AG04450 (cell line): ENCODE measurements around the gene SERP1. TPM values are rescaled to one million over a fixed set of nuclear protein-coding genes. Genes with fewer than 3 reads are reported as not detected.

ENCODE experiments used
- CTCF ChIA-PET: fragments of 300-600, 350-600 bp; formaldehyde crosslinking; extraction: SDS; loops from one replicate; lab custom pipeline; 2022; ENCODE audit warnings: antibody characterized with exemption, inconsistent platforms; lab: Charles Lee
- POLR2A ChIA-PET: fragments of 350-600 bp; formaldehyde crosslinking; extraction: SDS; loops from one replicate; lab custom pipeline; 2021; ENCODE audit warnings: antibody characterized with exemption, inconsistent platforms; lab: Yijun Ruan, JAX
- DNase-seq: peaks from one replicate; pipeline ENCODE4 v3.0.0-alpha.2; 2011; ENCODE audit warnings: low read depth, low spot score
- H3K27ac ChIP-seq: one replicate; pipeline ENCODE4 v1.5.1; 2012; ENCODE audit warnings: low read depth, low read length, control low read depth
- H3K27me3 ChIP-seq: one replicate; pipeline ENCODE4 v1.6.0; 2012; ENCODE audit warnings: low read length; ENCODE audit not compliant: control insufficient read depth, insufficient read depth
- H3K4me3 ChIP-seq: 2 replicates; pipeline ENCODE4 v1.5.1; 2011; ENCODE audit warnings: mild to moderate bottlenecking, low read depth, low read length, control low read depth
- H3K9me3 ChIP-seq: 2 replicates; pipeline ENCODE4 v1.5.1; 2012; ENCODE audit warnings: low read length; ENCODE audit not compliant: control insufficient read depth, insufficient read depth
- polyA plus RNA-seq: library from polyadenylated mRNA; depleted of rRNA; stranded (reverse); fragments of >200 nt; gene quantifications from 2 replicates; pipeline ENCODE4 v1.2.3, GENCODE V29; 2011
- TF ChIP-seq, protein P1 (sequence below): IDR thresholded peaks from 2 replicates; pipeline ENCODE4 v1.5.1; 2011; ENCODE audit warnings: low read depth, low read length, control low read depth, inconsistent platforms

The SERP1 gene
- polyA plus RNA-seq, 1 experiment = 114 TPM

DNA sequence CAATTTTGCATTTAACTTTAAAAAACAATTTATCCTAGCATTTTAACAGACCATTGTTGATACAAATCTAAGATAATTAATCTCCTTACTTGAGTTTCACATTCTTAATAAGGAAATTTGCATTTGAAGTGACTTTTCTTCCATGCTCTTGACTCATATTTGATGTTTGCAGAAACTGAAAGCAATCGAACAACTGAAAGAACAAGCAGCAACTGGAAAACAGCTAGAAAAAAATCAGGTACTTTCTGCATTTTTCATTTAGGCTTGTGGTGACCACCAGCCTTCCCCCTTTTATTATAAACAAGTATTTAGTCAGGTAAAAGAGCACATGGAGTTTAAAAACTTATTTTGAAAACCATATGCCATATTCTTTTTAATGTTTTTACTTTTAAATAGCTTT, 36.7 kb upstream of the SERP1 start:
- Histone ChIP-seq H3K9me3 (no peaks in the 10 kb centered on the region), H3K27me3 (no peaks in the 10 kb centered on the region), H3K27ac (no peak overlapping the region), H3K4me3 (no peak overlapping the region)
- TF ChIP-seq, protein P1, sequence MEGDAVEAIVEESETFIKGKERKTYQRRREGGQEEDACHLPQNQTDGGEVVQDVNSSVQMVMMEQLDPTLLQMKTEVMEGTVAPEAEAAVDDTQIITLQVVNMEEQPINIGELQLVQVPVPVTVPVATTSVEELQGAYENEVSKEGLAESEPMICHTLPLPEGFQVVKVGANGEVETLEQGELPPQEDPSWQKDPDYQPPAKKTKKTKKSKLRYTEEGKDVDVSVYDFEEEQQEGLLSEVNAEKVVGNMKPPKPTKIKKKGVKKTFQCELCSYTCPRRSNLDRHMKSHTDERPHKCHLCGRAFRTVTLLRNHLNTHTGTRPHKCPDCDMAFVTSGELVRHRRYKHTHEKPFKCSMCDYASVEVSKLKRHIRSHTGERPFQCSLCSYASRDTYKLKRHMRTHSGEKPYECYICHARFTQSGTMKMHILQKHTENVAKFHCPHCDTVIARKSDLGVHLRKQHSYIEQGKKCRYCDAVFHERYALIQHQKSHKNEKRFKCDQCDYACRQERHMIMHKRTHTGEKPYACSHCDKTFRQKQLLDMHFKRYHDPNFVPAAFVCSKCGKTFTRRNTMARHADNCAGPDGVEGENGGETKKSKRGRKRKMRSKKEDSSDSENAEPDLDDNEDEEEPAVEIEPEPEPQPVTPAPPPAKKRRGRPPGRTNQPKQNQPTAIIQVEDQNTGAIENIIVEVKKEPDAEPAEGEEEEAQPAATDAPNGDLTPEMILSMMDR = no peak
- DNase-seq = no peak
- ChIA-PET CTCF (no interaction called here), POLR2A (no interaction called here)

DNA sequence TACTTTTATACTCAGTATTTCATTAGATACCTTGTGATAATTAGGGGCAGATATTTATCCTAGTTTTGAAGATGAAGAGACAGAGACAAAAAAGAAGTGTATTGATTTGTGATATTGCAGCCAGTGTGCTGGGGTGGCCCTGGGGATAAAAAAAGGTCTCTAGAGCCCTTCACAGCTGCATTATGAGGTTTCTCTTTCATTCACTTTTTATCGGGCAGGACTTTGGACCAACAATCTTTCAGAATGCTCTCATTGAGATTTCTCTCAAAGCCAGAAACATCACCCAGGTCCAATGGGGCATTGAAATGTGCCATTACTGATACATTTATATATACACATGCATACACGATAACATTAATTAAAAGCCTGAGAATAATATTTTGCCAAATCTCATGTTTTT, 36.3 kb upstream of the SERP1 start:
- H3K4me3 ChIP-seq = no peak overlapping the region
- no peaks in the 10 kb centered on the region for H3K9me3 ChIP-seq
- POLR2A ChIA-PET = no interaction called here
- TF ChIP-seq, protein P1 = no peak
- no peaks in the 10 kb centered on the region for H3K27me3 ChIP-seq
- no peak for DNase-seq
- no peak overlapping the region for H3K27ac ChIP-seq
- CTCF ChIA-PET = no interaction called here

DNA sequence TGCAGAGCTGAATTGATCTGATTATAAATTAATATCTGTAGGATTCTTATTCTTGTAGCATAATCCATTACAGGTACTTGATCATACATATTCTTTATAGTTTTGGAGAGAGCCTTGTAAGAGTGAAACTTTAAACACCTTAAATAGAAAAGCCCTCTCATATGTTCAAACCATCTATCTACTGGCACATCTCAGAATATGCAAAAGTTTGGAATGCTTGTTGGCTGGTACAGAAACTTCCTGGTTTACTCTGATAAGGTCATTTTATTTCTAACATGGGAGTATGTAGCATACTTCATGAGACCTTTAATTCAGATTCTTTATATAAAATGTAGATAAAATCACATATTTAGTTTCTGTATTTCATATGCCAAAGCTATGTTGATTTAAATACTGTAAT, 34.9 kb upstream of the SERP1 start:
- Histone ChIP-seq H3K27me3 (no peaks in the 10 kb centered on the region), H3K27ac (no peak overlapping the region), H3K9me3 (no peaks in the 10 kb centered on the region), H3K4me3 (no peak overlapping the region)
- ChIA-PET POLR2A (no interaction called here), CTCF (no interaction called here)
- TF ChIP-seq, protein P1 = no peak
- DNase-seq = no peak

DNA sequence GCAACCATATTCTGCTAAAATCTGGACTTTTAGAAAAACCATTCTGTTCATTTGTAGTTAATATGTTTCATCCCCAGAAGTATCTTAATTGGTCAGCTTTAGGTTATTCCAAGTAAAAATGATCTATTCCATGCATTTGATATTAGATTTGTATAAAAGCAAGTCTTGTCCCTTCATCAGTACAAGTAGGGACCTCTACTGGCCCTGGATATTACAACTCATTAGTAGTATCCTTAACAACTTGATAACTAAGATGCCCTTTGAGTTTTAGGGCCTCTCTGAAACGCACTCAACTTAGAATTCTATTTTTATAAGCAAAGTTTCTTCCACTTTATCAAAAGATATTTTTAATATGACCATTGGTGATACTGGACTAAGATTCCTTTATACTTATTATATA, 31.6 kb upstream of the SERP1 start:
- TF ChIP-seq, protein P1 = no peak; the same call in 1 of the 2 replicates
- H3K27me3 ChIP-seq = no peaks in the 10 kb centered on the region
- H3K27ac ChIP-seq = no peak overlapping the region
- no peak for DNase-seq
- ChIA-PET POLR2A (no interaction called here), CTCF (no interaction called here)
- H3K4me3 ChIP-seq = no peak overlapping the region
- no peaks in the 10 kb centered on the region for H3K9me3 ChIP-seq

DNA sequence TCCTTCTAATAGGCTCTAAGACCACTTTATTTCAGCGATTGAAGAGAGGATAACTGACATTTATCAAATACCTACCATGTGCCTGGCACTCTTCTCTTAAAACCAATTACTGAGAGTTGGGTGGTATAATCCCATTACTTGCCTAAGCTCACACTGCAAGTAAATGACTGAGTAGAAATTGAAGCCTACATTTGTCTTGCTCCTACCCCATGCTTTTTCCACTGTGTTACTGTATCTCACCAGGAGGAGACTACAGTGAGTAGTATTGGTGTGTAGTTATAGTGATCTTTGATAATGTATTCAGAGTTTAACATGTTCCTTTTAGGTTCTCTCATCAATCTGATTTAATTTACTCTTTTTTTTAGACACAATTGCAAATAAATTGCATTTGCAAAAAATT, 21.0 kb upstream of the SERP1 start:
- no peaks in the 10 kb centered on the region for H3K27me3 ChIP-seq
- CTCF ChIA-PET = no interaction called here
- TF ChIP-seq, protein P1 = no peak
- no peak overlapping the region for H3K27ac ChIP-seq
- no peaks in the 10 kb centered on the region for H3K9me3 ChIP-seq
- H3K4me3 ChIP-seq = no peak overlapping the region
- DNase-seq = no peak
- POLR2A ChIA-PET = no interaction called here
